OCI-LY3 (cell line): ENCODE measurements around the gene MYH10.

Experiments
- H2AFZ ChIP-seq: fragments of 200-600, 300-600 bp; shearing (Covaris generic); 2 replicates; pipeline ENCODE4 v1.6.0; 2014; ENCODE audit warnings: antibody characterized with exemption, low read depth, low read length
- H3K27ac ChIP-seq: fragments of 200-600, 300-600 bp; sonication (generic); 2 replicates; pipeline ENCODE4 v1.5.1; 2014; ENCODE audit warnings: mild to moderate bottlenecking, low read length, moderate library complexity, mixed read lengths
- H3K27me3 ChIP-seq: fragments of 200-600, 300-600 bp; sonication (generic); 2 replicates; pipeline ENCODE4 v1.6.1; 2014; ENCODE audit warnings: low read depth, low read length, mixed read lengths
- H3K36me3 ChIP-seq: fragments of 200-600, 300-600 bp; sonication (generic); replicated peaks from 2 replicates; pipeline ENCODE3; 2014; ENCODE audit warnings: low read depth, low read length, mixed read lengths
- H3K4me1 ChIP-seq: fragments of 300-600, 200-600 bp; sonication (generic); 2 replicates; pipeline ENCODE4 v1.6.1; 2014; ENCODE audit warnings: low read length, mixed read lengths
- H3K4me2 ChIP-seq: fragments of 200-600, 300-600 bp; sonication (generic); 2 replicates; pipeline ENCODE4 v1.6.1; 2014; ENCODE audit warnings: low read length, mixed read lengths
- H3K4me3 ChIP-seq: fragments of 300-600, 200-600 bp; sonication (generic); 2 replicates; pipeline ENCODE4 v1.5.1; 2014; ENCODE audit warnings: antibody characterized with exemption, mild to moderate bottlenecking, low read length, moderate library complexity
- H3K79me2 ChIP-seq: fragments of 300-600, 200-600 bp; shearing (Covaris generic); 2 replicates; pipeline ENCODE4 v1.6.1; 2014; ENCODE audit warnings: mild to moderate bottlenecking, low read length, mixed read lengths
- H3K9ac ChIP-seq: fragments of 300-600, 200-600 bp; shearing (Covaris generic); 2 replicates; pipeline ENCODE4 v1.6.0; 2014; ENCODE audit warnings: mild to moderate bottlenecking, low read length, moderate library complexity
- H3K9me3 ChIP-seq: fragments of 200-600, 300-600 bp; shearing (Covaris generic); 2 replicates; pipeline ENCODE4 v1.6.1; 2014; ENCODE audit warnings: low read length, mixed read lengths; ENCODE audit not compliant: insufficient read depth
- H4K20me1 ChIP-seq: fragments of 200-600, 300-600 bp; sonication (generic); 2 replicates; pipeline ENCODE4 v1.6.1; 2016; ENCODE audit warnings: low read length, mixed read lengths; ENCODE audit not compliant: insufficient read depth
- CTCF ChIP-seq: fragments of 200-600, 300-600 bp; sonication (generic); IDR thresholded peaks from 2 replicates; pipeline ENCODE4 v1.5.1; 2014; ENCODE audit warnings: antibody characterized with exemption, low read length, low read depth
- EZH2phosphoT487 ChIP-seq: fragments of 200-600 bp; shearing (Covaris generic); IDR thresholded peaks from 2 replicates; pipeline ENCODE4 v1.6.1; 2018; ENCODE audit warnings: antibody characterized with exemption, mixed run types, low read depth

MYH10 gene

DNA sequence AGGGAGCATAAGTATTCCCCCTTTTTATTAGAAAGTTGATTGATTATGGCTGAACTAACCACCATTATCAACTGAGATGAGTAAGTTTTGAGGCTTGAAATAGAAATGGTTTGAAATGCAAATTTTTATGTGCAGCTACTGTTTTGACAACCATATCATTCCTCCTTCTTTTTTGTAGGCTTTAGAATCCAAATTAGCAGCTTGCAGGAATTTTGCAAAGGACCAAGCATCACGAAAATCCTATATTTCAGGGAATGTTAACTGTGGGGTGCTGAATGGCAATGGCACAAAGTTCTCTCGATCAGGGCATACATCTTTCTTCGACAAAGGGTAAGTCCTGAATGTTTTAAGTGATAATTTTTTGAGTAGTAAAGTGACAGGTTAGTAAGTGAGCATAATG is 170.7 kb downstream of the MYH10 start:
- no peaks in the 10 kb centered on the region for H3K4me1 ChIP-seq
- TF ChIP-seq EZH2phosphoT487 (no peak), CTCF (no peak)
- no peaks in the 10 kb centered on the region for H3K27me3 ChIP-seq
- H2AFZ ChIP-seq = no peak overlapping the region
- H3K4me3 ChIP-seq = no peak overlapping the region
- H3K79me2 ChIP-seq = no peaks in the 10 kb centered on the region
- H3K36me3 ChIP-seq = peaks cover 28% of the 10 kb centered on the region
- no peak overlapping the region for H3K27ac ChIP-seq
- H3K4me2 ChIP-seq = no peak overlapping the region
- no peaks in the 10 kb centered on the region for H4K20me1 ChIP-seq
- H3K9ac ChIP-seq = no peak overlapping the region
- no peaks in the 10 kb centered on the region for H3K9me3 ChIP-seq

GRCh38 chr17:8459107-8459506 is 171.4 kb downstream of the MYH10 start:
- Histone ChIP-seq H3K9ac (no peak overlapping the region), H3K4me3 (no peak overlapping the region), H2AFZ (no peak overlapping the region), H3K79me2 (no peaks in the 10 kb centered on the region), H3K9me3 (no peaks in the 10 kb centered on the region), H3K36me3 (peaks cover 31% of the 10 kb centered on the region), H3K27me3 (no peaks in the 10 kb centered on the region), H3K4me1 (no peaks in the 10 kb centered on the region), H4K20me1 (no peaks in the 10 kb centered on the region), H3K27ac (no peak overlapping the region), H3K4me2 (no peak overlapping the region)
- TF ChIP-seq CTCF (no peak), EZH2phosphoT487 (no peak)

DNA sequence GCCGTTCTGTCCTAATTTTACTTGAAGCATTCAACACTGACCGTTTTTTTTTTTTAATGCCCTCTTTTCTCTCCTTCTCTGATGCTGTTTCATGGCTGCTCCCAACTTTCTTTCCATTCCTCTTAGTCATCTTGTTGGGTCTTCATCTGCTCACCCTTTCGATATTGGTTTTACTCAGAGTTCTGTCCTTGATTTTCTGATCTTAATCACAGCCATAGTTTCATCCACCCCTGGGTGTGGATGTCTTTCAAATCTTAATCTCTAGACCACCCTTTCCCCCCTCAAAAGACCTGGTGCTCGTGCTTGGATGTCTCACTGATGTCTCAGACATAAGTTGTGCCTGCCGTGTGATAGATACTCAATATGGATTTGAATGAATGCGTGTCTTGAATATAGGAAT is 172.4 kb downstream of the MYH10 start:
- Histone ChIP-seq H3K79me2 (no peaks in the 10 kb centered on the region), H3K9ac (no peak overlapping the region), H4K20me1 (no peaks in the 10 kb centered on the region), H3K36me3 (peaks cover 34% of the 10 kb centered on the region), H3K4me1 (no peaks in the 10 kb centered on the region), H3K27ac (no peak overlapping the region), H3K27me3 (no peaks in the 10 kb centered on the region), H3K9me3 (no peaks in the 10 kb centered on the region), H3K4me2 (no peak overlapping the region), H3K4me3 (no peak overlapping the region), H2AFZ (no peak overlapping the region)
- TF ChIP-seq EZH2phosphoT487 (no peak), CTCF (no peak)

DNA sequence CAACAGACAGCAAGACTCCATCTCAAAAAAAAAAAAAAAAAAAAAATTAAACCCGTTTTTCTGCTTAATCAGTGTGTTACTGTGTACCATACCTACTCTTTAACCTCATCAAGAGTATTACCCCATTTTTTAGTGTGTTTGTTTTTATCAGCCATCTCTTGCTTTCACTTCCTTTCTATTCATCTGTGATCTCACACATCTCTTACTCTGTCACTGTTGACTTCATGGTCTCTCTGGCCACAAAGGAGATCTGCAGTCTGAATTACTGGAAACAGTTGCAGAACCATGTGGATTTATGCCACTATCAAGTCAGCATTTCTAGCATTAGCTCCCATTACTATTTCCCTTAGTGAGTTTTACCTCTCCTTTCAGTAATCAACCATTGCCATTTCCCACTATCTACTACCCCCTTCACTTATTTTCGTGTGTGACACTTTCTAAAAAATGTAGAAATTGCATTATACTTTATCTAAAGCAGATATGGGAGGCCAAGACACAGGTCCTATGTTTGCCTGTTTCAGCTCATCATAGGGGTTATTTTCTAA is 174.8 kb downstream of the MYH10 start:
- Histone ChIP-seq H4K20me1 (no peaks in the 10 kb centered on the region), H3K4me1 (no peaks in the 10 kb centered on the region), H3K36me3 (peaks cover 33% of the 10 kb centered on the region), H3K79me2 (no peaks in the 10 kb centered on the region), H3K27me3 (no peaks in the 10 kb centered on the region), H3K9me3 (no peaks in the 10 kb centered on the region), H3K4me2 (no peak overlapping the region), H3K9ac (no peak overlapping the region), H2AFZ (no peak overlapping the region), H3K4me3 (no peak overlapping the region), H3K27ac (no peak overlapping the region)
- no peak for TF ChIP-seq CTCF
